MM.1S (cell line): ENCODE data around the gene FARS2.

ENCODE experiments used
- DNase-seq: peaks from one replicate; pipeline ENCODE4 v3.0.0-alpha.2; 2015
- H2AFZ ChIP-seq: fragments of 300-600 bp; sonication (generic); 2 replicates; pipeline ENCODE4 v1.6.0; 2016; ENCODE audit warnings: antibody characterized with exemption, low read length
- H3F3A ChIP-seq: fragments of 300-600 bp; sonication (generic); 2 replicates; pipeline ENCODE4 v1.6.1; 2016; ENCODE audit warnings: mild to moderate bottlenecking, antibody characterized with exemption, low read length, moderate library complexity, mixed read lengths; ENCODE audit not compliant: insufficient read depth
- H3K27ac ChIP-seq: fragments of 300-600 bp; sonication (generic); 2 replicates; pipeline ENCODE4 v1.5.1; 2016; ENCODE audit warnings: mild to moderate bottlenecking, low read length
- H3K27me3 ChIP-seq: fragments of 300-600 bp; sonication (generic); replicated peaks from 2 replicates; pipeline ENCODE4 v1.6.0; 2016; ENCODE audit warnings: low read length; ENCODE audit not compliant: insufficient read depth
- H3K36me3 ChIP-seq: fragments of 300-600 bp; sonication (generic); replicated peaks from 2 replicates; pipeline ENCODE4 v1.6.1; 2016; ENCODE audit warnings: mild to moderate bottlenecking, low read length, mixed read lengths; ENCODE audit not compliant: insufficient read depth
- H3K4me1 ChIP-seq: fragments of 300-600 bp; sonication (generic); 2 replicates; pipeline ENCODE4 v1.6.1; 2016; ENCODE audit warnings: low read length, mixed read lengths
- H3K4me2 ChIP-seq: fragments of 300-600 bp; sonication (generic); 2 replicates; pipeline ENCODE4 v1.6.0; 2016; ENCODE audit warnings: low read depth, low read length
- H3K4me3 ChIP-seq: fragments of 300-600 bp; sonication (generic); 2 replicates; pipeline ENCODE4 v1.5.1; 2016; ENCODE audit warnings: low read length, mixed read lengths
- H3K79me2 ChIP-seq: fragments of 300-600 bp; sonication (generic); 2 replicates; pipeline ENCODE4 v1.6.1; 2016; ENCODE audit warnings: mixed run types, low read length, mixed read lengths
- H3K9ac ChIP-seq: fragments of 300-600 bp; sonication (generic); 2 replicates; pipeline ENCODE4 v1.6.1; 2016; ENCODE audit warnings: low read length, mixed read lengths
- H3K9me2 ChIP-seq: fragments of 300-600 bp; sonication (generic); replicated peaks from 2 replicates; pipeline ENCODE4 v1.6.1; 2016; ENCODE audit warnings: mild to moderate bottlenecking, low read length, mixed read lengths; ENCODE audit not compliant: insufficient read depth
- H3K9me3 ChIP-seq: fragments of 300-600 bp; sonication (generic); replicated peaks from 2 replicates; pipeline ENCODE4 v1.6.1; 2016; ENCODE audit warnings: mild to moderate bottlenecking, low read length, mixed read lengths; ENCODE audit not compliant: insufficient read depth
- H4K20me1 ChIP-seq: fragments of 300-600 bp; sonication (generic); 2 replicates; pipeline ENCODE4 v1.6.1; 2016; ENCODE audit warnings: mild to moderate bottlenecking, low read length, moderate library complexity, mixed read lengths; ENCODE audit not compliant: insufficient read depth
- CTCF ChIP-seq: fragments of 300-600 bp; sonication (generic); IDR thresholded peaks from 2 replicates; pipeline ENCODE4 v1.5.1; 2016; ENCODE audit warnings: antibody characterized with exemption, low read length, mixed read lengths
- EZH2 ChIP-seq: fragments of 300-600 bp; sonication (generic); optimal IDR thresholded peaks from 2 replicates; pipeline ENCODE3; 2017; ENCODE audit warnings: low read depth, mild to moderate bottlenecking, antibody characterized with exemption, low read length, mixed read lengths
- EZH2phosphoT487 ChIP-seq: fragments of 300-600 bp; sonication (generic); IDR thresholded peaks from 2 replicates; pipeline ENCODE4 v1.6.1; 2018; ENCODE audit warnings: antibody characterized with exemption, low read length

Gene FARS2

GRCh38 chr6:5679691-5680090 is 418.4 kb downstream of the FARS2 start:
- TF ChIP-seq CTCF (no peak), EZH2phosphoT487 (no peak), EZH2 (no peak)
- H4K20me1 ChIP-seq: no peaks in the 10 kb centered on the region

GRCh38 chr6:5680095-5680494 is 418.8 kb downstream of the FARS2 start:
- Histone ChIP-seq H2AFZ (no peak overlapping the region), H3K79me2 (no peaks in the 10 kb centered on the region), H3K9me3 (no peaks in the 10 kb centered on the region), H3K4me3 (no peak overlapping the region), H3K27me3 (no peaks in the 10 kb centered on the region), H3K4me2 (no peak overlapping the region), H3K9me2 (no peaks in the 10 kb centered on the region), H3K27ac (no peak overlapping the region), H4K20me1 (no peaks in the 10 kb centered on the region), H3K4me1 (no peaks in the 10 kb centered on the region), H3K36me3 (no peaks in the 10 kb centered on the region), H3F3A (no peaks in the 10 kb centered on the region), H3K9ac (no peak overlapping the region)
- DNase-seq: no peak
- no peak for TF ChIP-seq EZH2phosphoT487
- TF ChIP-seq CTCF: no peak

More at GRCh38 chr6:5679691-5680090, 418.4 kb downstream of the FARS2 start:
- Histone ChIP-seq H3K79me2 (no peaks in the 10 kb centered on the region), H3K36me3 (no peaks in the 10 kb centered on the region), H2AFZ (no peak overlapping the region), H3K4me3 (no peak overlapping the region), H3K4me2 (no peak overlapping the region), H3F3A (no peaks in the 10 kb centered on the region), H3K27me3 (no peaks in the 10 kb centered on the region), H3K27ac (no peak overlapping the region), H3K9me2 (no peaks in the 10 kb centered on the region), H3K9me3 (no peaks in the 10 kb centered on the region), H3K4me1 (no peaks in the 10 kb centered on the region), H3K9ac (no peak overlapping the region)
- DNase-seq: no peak

- Histone ChIP-seq H3K9ac (no peak overlapping the region), H3K4me1 (no peaks in the 10 kb centered on the region)
These were observed 420.2 kb downstream of the FARS2 start for GRCh38 chr6:5681480-5681879.

More at GRCh38 chr6:5681480-5681879, 420.2 kb downstream of the FARS2 start:
- no peaks in the 10 kb centered on the region for H3K36me3 ChIP-seq
- H2AFZ ChIP-seq: no peak overlapping the region
- DNase-seq: no peak
- H3K9me3 ChIP-seq: no peaks in the 10 kb centered on the region
- H3K27me3 ChIP-seq: no peaks in the 10 kb centered on the region
- TF ChIP-seq CTCF (no peak), EZH2phosphoT487 (no peak), EZH2 (no peak)
- H3K9me2 ChIP-seq: no peaks in the 10 kb centered on the region
- no peak overlapping the region for H3K27ac ChIP-seq
- no peaks in the 10 kb centered on the region for H4K20me1 ChIP-seq
- H3K4me2 ChIP-seq: no peak overlapping the region
- H3K79me2 ChIP-seq: no peaks in the 10 kb centered on the region
- no peak overlapping the region for H3K4me3 ChIP-seq
- no peaks in the 10 kb centered on the region for H3F3A ChIP-seq
